ENCODE data around the gene EPAS1. TPM values are rescaled to one million over a fixed set of nuclear protein-coding genes. Genes with fewer than 3 reads are reported as not detected.

EPAS1 gene
- total and polyA plus RNA-seq, 4 donors = 26.2 to 193 (median 61.1) TPM

- Histone ChIP-seq H3K27me3 (ENCODE audit: control insufficient read depth in 4 of 4, insufficient read depth in 4 of 4, low read length in 3 of 4) (no peaks in the 10 kb centered on the region), H3K4me3 (ENCODE audit: low read depth in 1 of 3, low read length in 3 of 3) (peak overlapping the region; percentile 72 to 93 (median 89)), H3K9me3 (ENCODE audit: control insufficient read depth in 4 of 4, low read length in 3 of 4) (no peaks in the 10 kb centered on the region), H3K9ac (ENCODE audit: low read depth in 1 of 2, low read length in 2 of 2) (peak overlapping the region; percentile 73 to 88), H3K4me1 (ENCODE audit: control insufficient read depth in 4 of 4, insufficient read depth in 4 of 4, low read length in 3 of 4) (peaks cover 4 to 36% (median 16%) of the 10 kb centered on the region in 4 donors), H3K36me3 (ENCODE audit: control insufficient read depth in 4 of 4, insufficient read depth in 3 of 4, low read depth in 1 of 4, low read length in 3 of 4) (no peaks in the 10 kb centered on the region), H3K27ac (ENCODE audit: low read depth in 1 of 2, low read length in 2 of 2) (peak overlapping the region; percentile 98 to 99)
- DNase-seq (ENCODE audit: low spot score) = no peak
- no peak for TF ChIP-seq RXRA (IDR thresholded peaks at IDR 0.05)
- TF ChIP-seq CTCF (IDR thresholded peaks at IDR 0.05; ENCODE audit: low read depth, low read length, missing input control) = no peak
- TF ChIP-seq HNF4G (IDR thresholded peaks at IDR 0.05) = no peak
- TF ChIP-seq EGR1 (IDR thresholded peaks at IDR 0.05; ENCODE audit: low read depth in 2 of 2) = no peak
- no peak for TF ChIP-seq YY1 (IDR thresholded peaks at IDR 0.05)
- no peak for TF ChIP-seq REST (IDR thresholded peaks at IDR 0.05)
- no peak for TF ChIP-seq ATF3 (IDR thresholded peaks at IDR 0.05)
- no peak for TF ChIP-seq JUND (IDR thresholded peaks at IDR 0.05)
- under 1% methylated on average over 19 of the region's 19 CpGs for WGBS
Observed at GRCh38 chr2:46298272-46298521, 990 bp downstream of the EPAS1 start.

- TF ChIP-seq ZBTB33 (IDR thresholded peaks at IDR 0.05) = no peak
- TF ChIP-seq EGR1 (IDR thresholded peaks at IDR 0.05; ENCODE audit: low read depth in 2 of 2) = peak; percentile 47 to 79
- peak; percentile 13 to 40 for TF ChIP-seq RAD21 (IDR thresholded peaks at IDR 0.05)
- peak; percentile 11 for TF ChIP-seq CTCF (IDR thresholded peaks at IDR 0.05; ENCODE audit: low read depth, low read length, missing input control)
- peak; percentile 11 for TF ChIP-seq TAF1 (conservative IDR thresholded peaks at IDR 0.05)
- peak in 1 of 2 donors; percentile 6 for TF ChIP-seq HNF4A (conservative IDR thresholded peaks at IDR 0.05)
- TF ChIP-seq RXRA (IDR thresholded peaks at IDR 0.05) = peak; percentile 66 to 69
- TF ChIP-seq MAX (IDR thresholded peaks at IDR 0.05) = no peak
- no peak for TF ChIP-seq REST (IDR thresholded peaks at IDR 0.05)
- Histone ChIP-seq H3K4me1 (ENCODE audit: control insufficient read depth in 4 of 4, insufficient read depth in 4 of 4, low read length in 3 of 4) (peaks cover 4 to 42% (median 20%) of the 10 kb centered on the region in 4 donors), H3K9me3 (ENCODE audit: control insufficient read depth in 4 of 4, low read length in 3 of 4) (no peaks in the 10 kb centered on the region), H3K36me3 (ENCODE audit: control insufficient read depth in 4 of 4, insufficient read depth in 3 of 4, low read depth in 1 of 4, low read length in 3 of 4) (no peaks in the 10 kb centered on the region), H3K4me3 (ENCODE audit: low read depth in 1 of 3, low read length in 3 of 3) (peak overlapping the region; percentile 72 to 93 (median 89)), H3K27me3 (ENCODE audit: control insufficient read depth in 4 of 4, insufficient read depth in 4 of 4, low read length in 3 of 4) (no peaks in the 10 kb centered on the region), H3K27ac (ENCODE audit: low read depth in 1 of 2, low read length in 2 of 2) (peak overlapping the region; percentile 98 to 99), H3K9ac (ENCODE audit: low read depth in 1 of 2, low read length in 2 of 2) (peak overlapping the region; percentile 73 to 88)
- peak; percentile 58 for DNase-seq (ENCODE audit: low spot score)
- under 1% methylated on average over 71 of the region's 71 CpGs for WGBS
Observed at GRCh38 chr2:46298522-46299353, 1.5 kb downstream of the EPAS1 start.

Measured in liver (tissue), 9 donors.